Activated T-cell treated with anti-CD3 and anti-CD28 coated beads, Interleukin-2, amount 50 U/mL, for 4 hours (primary cell): ENCODE measurements around the gene SLC35A3. TPM values are rescaled to one million over a fixed set of nuclear protein-coding genes. Genes with fewer than 3 reads are reported as not detected.
"Not testable (repeated sequence)": the region's sequence is repeated elsewhere in the genome, so short reads cannot be mapped to it uniquely, and the experiment has no call there.

Experiments used
- ATAC-seq, 2 donors: fragments of 200-7000 bp; cut with Tn5 transposase; one replicate each; pipeline ENCODE4 v1.10.0; 2021
- DNase-seq: peaks from one replicate; pipeline ENCODE4 v3.0.0-alpha.2; 2020
- H3K27me3 Mint-ChIP-seq: one replicate; pipeline ENCODE4 v1.8.0; 2021; ENCODE audit warnings: low read depth, mixed read lengths
- H3K36me3 Mint-ChIP-seq: one replicate; pipeline ENCODE4 v1.8.0; 2022; ENCODE audit warnings: mixed read lengths; ENCODE audit not compliant: insufficient read depth
- H3K4me1 Mint-ChIP-seq: one replicate; pipeline ENCODE4 v1.8.0; 2021; ENCODE audit warnings: low read depth, mixed read lengths
- H3K4me3 Mint-ChIP-seq: one replicate; pipeline ENCODE4 v1.8.0; 2021; ENCODE audit warnings: mild to moderate bottlenecking, moderate library complexity, mixed read lengths
- H3K9me3 Mint-ChIP-seq: one replicate; pipeline ENCODE4 v1.8.0; 2021; ENCODE audit warnings: mixed read lengths
- total RNA-seq, 3 donors: library from RNA; stranded (reverse); gene quantifications; one replicate each; pipeline ENCODE4 v1.2.1, GENCODE V29; 2021

Gene SLC35A3
- total RNA-seq, 3 donors from 2014 or later = 14.0 to 18.5 (median 16.9) TPM

DNA sequence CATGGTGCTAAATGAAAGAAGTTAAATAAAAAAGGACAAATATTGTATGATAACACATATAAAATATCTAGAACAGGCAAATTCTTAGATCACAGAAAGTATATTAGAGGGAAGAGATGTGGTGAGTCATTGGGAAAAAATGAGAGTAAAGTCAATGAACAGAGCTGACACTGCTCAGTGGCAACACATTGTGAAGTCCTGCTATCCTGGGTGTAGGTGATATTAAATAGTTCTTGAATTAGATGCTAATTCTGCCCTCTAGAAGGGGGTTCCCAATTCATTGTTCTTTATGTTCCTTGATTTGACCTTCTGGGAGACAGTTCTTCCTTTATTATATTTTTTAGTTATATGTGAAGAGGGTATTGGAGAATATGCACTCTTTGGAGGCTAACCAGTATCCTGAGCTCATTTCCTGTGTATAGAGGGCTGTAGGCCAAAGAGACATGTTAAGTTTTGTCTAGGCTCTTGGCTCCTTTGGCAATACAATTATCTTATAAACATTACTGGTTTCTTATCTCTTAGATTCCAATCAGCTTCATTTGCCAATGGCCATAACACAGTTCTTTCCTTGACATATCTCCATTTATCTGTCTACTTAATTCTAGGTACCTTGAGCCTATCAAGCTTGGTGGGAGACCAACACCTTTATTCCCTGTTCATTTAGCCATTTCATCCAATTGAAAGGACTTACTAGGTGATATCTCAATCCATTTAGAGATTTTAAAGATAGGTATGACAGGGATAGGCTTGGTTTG is 6.6 kb upstream of the SLC35A3 start:
- H3K27me3 Mint-ChIP-seq = no peaks in the 10 kb centered on the region

DNA sequence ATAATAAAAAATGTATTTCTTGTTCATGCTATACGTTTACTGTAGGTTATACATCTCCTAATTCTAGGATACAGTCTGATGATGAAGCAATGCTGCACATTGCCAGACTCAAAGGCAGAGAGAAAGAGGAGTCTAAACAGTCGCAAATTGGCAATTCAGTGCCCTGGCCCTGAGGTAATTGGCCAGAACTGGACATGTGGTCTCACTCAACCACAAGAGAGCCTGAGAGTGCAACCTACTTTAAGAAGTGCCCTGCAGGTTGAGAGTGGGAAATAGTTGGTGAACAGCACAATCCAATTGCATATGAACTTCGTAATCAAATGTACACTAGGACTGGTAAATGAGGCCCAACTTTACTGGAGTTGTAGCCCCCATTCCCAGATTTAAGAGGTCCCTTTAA is 5.0 kb upstream of the SLC35A3 start:
- Mint-ChIP-seq H3K36me3 (no peaks in the 10 kb centered on the region), H3K4me1 (peaks cover 9% of the 10 kb centered on the region), H3K9me3 (no peaks in the 10 kb centered on the region), H3K4me3 (no peak overlapping the region), H3K27me3 (no peaks in the 10 kb centered on the region)
- DNase-seq = no peak
- ATAC-seq = no peak

More for the DNA sequence above, 6.6 kb upstream of the SLC35A3 start:
- Mint-ChIP-seq H3K36me3 (no peaks in the 10 kb centered on the region), H3K4me1 (no peaks in the 10 kb centered on the region), H3K9me3 (no peaks in the 10 kb centered on the region), H3K4me3 (no peak overlapping the region)
- DNase-seq (no peak), ATAC-seq (no peak)

DNA sequence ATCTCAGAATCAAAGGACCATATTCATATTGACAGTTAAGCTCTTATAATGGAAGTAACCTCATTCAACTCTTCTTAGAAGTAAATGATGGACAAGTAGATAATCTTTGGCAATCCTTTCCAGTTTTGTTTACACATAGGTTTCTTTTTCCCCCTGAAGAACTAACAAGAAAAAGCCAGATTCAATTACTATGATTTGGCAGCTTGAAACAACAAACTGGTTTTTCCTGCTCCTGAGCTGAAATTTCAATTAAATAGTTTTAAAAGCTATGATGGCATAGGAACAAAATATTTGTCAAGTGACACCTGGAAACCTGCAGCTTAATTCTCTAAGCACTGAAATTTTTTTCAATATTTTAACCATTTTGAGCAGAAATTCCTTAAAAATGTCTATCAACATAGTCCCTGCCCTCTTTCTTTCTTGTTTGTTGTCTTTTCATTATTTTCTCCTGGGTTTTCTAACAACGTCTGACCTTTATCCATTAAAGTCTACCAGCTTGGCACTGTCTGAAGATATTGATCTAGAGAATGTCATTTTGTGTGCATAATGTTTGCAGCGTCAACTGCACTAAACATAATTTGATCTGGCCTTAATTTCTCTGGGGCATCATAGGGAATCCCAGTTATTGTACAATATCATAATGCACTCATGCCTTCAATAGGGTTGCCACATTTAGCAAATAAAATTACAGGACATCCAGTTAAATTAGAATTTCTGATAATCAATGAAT is 4.0 kb upstream of the SLC35A3 start:
- peaks cover 16% of the 10 kb centered on the region for H3K4me1 Mint-ChIP-seq
- DNase-seq (no peak), ATAC-seq (no peak)
- no peaks in the 10 kb centered on the region for H3K27me3 Mint-ChIP-seq
- no peak overlapping the region for H3K4me3 Mint-ChIP-seq
- no peaks in the 10 kb centered on the region for H3K36me3 Mint-ChIP-seq
- H3K9me3 Mint-ChIP-seq = no peaks in the 10 kb centered on the region

DNA sequence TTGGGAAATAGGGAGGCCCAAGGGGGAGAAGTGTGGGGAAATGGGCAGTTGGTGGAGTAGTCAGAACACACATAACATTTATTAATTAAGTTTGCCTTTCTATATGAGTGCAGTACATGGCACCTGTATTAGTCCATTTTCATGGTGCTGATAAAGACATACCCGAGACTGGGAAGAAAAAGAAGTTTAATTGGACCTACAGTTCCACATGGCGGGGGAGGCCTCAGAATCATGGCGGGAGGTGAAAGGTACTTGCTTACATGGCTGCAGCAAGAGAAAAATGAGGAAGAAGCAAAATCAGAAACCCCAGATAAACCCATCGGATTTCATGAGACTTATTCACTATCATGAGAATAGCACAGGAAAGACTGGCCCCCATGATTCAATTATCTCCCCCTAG is 1.6 kb upstream of the SLC35A3 start:
- Mint-ChIP-seq H3K4me1 (peaks cover 33% of the 10 kb centered on the region), H3K36me3 (no peaks in the 10 kb centered on the region), H3K9me3 (no peaks in the 10 kb centered on the region), H3K27me3 (no peaks in the 10 kb centered on the region), H3K4me3 (peak overlapping the region; percentile 2)
- no peak for ATAC-seq
- no peak for DNase-seq

DNA sequence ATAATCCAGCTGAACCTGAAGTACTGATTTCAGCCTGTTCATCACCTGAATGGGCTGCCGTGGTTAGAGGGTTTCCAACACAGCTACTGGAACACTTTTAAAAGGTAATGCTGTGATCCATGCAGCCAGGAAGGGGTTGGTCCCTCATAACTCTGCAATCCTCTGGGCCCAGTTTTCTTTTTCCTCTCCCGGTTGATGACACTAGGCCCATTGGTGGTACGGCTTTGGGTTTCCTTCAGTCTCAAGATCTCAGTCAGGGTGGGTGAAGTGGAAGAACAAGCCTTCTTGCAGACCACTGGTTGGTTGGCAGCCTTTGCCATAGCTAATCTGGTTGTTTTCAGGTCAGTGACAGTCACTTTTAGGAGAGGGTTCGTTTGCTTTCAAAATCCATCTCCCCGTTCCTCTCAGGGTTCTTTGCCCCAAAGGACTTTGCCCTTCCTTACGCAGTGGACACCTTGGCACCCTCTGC is 502 bp upstream of the SLC35A3 start:
- Mint-ChIP-seq H3K4me3 (peak overlapping the region; percentile 100), H3K4me1 (peaks cover 33% of the 10 kb centered on the region), H3K27me3 (no peaks in the 10 kb centered on the region), H3K36me3 (no peaks in the 10 kb centered on the region), H3K9me3 (no peaks in the 10 kb centered on the region)
- DNase-seq (no peak), ATAC-seq (peak in 1 of 2 donors; percentile 2)

DNA sequence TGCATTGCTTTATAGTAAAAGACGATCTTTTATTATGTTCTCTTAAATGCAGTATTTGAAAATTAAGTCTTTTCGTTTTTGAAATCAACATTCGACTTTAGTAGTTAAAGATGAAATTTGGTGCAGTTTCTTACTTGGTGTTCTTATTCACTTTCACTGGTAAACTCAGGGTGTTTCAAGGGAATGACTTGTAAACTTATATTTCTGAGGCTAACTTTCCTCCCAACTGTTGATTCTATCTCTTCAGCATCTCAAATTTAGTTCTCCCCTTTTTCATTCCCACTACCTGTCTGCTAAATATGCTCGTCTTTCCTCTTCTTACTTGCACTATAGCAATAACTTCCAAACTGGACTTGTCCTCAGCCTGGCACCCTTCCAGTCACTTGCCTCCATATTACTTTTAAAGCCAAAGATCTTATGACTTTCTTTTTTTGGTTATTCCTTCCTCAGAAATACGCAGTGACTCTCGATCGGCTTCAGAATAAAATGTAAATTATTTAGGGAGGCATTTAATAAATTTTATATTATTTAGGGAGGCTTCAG is 988 bp downstream of the SLC35A3 start:
- Mint-ChIP-seq H3K27me3 (no peaks in the 10 kb centered on the region), H3K4me1 (peaks cover 33% of the 10 kb centered on the region), H3K9me3 (no peaks in the 10 kb centered on the region), H3K4me3 (peak overlapping the region; percentile 100), H3K36me3 (peaks cover 4% of the 10 kb centered on the region)
- DNase-seq (no peak), ATAC-seq (no peak)

DNA sequence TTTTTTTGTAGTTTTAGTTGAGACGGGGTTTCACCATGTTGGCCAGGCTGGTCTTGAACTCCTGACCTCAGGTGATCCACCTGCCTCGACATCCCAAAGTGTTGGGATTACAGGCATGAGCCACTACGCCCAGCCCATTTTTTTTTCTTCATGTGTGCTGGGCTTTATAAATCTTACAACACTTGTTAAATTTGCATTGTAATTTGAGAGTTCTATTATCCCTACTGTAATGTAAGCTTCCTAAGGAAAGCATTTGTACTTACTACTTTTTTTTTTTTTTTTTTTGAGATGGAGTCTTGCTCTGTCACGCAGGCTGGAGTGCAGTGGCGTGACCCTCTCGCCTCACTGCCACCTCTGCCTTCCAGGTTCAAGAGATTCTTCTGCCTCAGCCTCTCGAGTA is 2.3 kb downstream of the SLC35A3 start:
- ATAC-seq, H3K27me3 Mint-ChIP-seq, H3K9me3 Mint-ChIP-seq, H3K36me3 Mint-ChIP-seq, DNase-seq: not testable (repeated sequence)
- H3K4me3 Mint-ChIP-seq = peak overlapping the region; percentile 61
- H3K4me1 Mint-ChIP-seq = peaks cover 33% of the 10 kb centered on the region

DNA sequence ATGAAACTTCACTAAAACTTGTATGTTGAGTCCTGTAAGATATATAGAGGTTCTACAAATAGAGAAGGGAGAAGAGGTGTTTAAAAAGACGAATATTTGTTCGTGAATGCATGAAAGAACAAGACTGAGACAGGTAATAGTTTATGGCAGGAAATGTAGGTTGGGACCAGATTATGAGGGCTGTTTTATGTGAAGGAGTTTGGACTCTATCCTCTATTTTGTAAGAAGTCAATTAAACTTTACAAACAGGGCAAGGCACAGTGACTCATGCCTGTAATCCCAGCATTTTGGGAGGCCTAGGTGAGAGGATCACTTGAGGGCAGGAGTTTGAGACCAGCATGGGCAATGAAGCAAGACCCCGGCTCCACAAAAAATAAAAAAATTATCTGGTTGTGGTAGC is 5.7 kb downstream of the SLC35A3 start:
- Mint-ChIP-seq H3K4me3 (no peak overlapping the region), H3K36me3 (peaks cover 7% of the 10 kb centered on the region), H3K9me3 (no peaks in the 10 kb centered on the region), H3K27me3 (no peaks in the 10 kb centered on the region), H3K4me1 (peaks cover 22% of the 10 kb centered on the region)
- DNase-seq (no peak), ATAC-seq (no peak)

DNA sequence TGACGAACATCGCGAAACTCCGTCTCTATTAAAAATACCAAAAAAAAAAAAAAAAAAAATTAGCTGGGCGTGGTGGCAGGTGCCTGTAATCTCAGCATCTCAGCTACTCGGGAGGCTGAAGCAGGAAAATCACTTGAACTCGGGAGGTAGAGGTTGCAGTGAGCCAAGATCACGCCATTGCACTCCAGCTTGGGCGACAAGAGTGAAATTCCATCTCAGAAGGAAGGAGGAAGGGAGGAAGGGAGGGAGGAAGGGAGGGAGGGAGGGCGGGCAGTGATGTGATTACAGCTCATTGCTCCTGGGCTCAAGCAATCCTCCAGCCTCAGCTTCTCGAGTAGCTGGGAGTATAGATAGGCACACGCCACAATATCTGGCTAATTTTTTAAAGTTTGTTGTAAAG is 7.5 kb downstream of the SLC35A3 start:
- H3K9me3 Mint-ChIP-seq = not testable (repeated sequence)

DNA sequence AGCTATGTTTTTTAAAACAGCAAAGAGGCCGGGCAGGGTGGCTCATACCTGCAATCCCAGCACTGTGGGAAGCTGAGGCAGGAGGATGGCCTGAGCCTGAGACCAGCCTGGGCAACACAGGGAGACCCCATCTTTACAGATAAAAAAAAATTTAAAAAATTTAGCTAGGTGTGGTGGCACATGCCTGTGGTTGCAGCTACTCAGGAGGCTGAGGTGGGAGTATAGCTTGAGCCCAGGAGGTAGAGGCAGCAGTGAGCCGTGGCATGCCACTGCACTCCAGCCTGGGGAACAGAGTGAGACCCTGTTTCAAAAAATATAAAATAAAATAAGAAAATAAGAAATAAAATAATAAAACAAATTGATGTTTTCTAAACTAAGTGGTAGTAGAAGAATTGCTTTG is 8.4 kb downstream of the SLC35A3 start:
- peaks cover 6% of the 10 kb centered on the region for H3K4me1 Mint-ChIP-seq
- peaks cover 10% of the 10 kb centered on the region for H3K36me3 Mint-ChIP-seq
- no peaks in the 10 kb centered on the region for H3K9me3 Mint-ChIP-seq
- no peak for DNase-seq
- H3K4me3 Mint-ChIP-seq = no peak overlapping the region
- H3K27me3 Mint-ChIP-seq = no peaks in the 10 kb centered on the region
- ATAC-seq = no peak

More for the DNA sequence above, 7.5 kb downstream of the SLC35A3 start:
- peaks cover 11% of the 10 kb centered on the region for H3K4me1 Mint-ChIP-seq
- not testable (repeated sequence) for DNase-seq, H3K4me3 Mint-ChIP-seq, ATAC-seq, H3K27me3 Mint-ChIP-seq, H3K36me3 Mint-ChIP-seq

DNA sequence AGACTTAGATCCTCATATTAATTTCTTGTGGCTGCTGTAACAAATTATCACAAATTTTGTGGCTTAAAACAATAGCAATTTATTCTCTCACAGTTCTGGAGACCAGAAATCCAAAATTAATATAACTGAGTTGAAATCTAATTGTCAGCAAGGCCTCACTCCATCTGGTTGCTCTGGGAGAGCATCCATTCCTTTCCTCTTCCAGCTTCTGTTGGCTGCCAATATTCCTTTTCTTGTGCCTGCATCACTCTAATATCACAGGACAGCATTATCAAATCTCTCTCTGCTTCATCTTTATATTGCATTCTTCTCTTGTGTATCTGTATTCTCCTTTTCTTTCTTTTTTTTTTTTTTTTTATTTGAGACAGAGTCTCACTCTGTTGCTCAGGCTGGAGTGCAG is 9.3 kb downstream of the SLC35A3 start:
- H3K36me3 Mint-ChIP-seq = peaks cover 10% of the 10 kb centered on the region
- DNase-seq (no peak), ATAC-seq (no peak)
- no peak overlapping the region for H3K4me3 Mint-ChIP-seq
- peaks cover 6% of the 10 kb centered on the region for H3K4me1 Mint-ChIP-seq
- H3K9me3 Mint-ChIP-seq = no peaks in the 10 kb centered on the region
- no peaks in the 10 kb centered on the region for H3K27me3 Mint-ChIP-seq

DNA sequence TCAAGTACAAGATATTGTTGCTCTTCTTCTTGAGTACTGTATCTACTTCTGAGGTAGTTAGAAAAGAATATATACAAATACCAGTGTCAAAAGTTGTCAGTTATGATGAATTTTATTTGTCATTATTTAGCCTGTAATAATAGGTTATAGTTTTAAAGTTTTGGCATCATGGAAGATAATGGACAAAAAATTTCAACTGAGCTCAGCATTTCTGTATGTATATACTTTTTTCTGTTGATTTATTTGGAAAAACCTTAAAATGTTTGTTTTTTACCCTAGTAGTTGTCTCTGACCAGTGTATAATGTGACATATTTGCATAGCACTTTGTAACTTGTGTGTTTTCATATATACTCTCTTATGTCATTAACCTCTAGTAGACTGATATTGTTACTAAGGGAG is 11.1 kb downstream of the SLC35A3 start:
- DNase-seq = no peak
- Mint-ChIP-seq H3K4me3 (no peak overlapping the region), H3K9me3 (peaks cover 6% of the 10 kb centered on the region), H3K27me3 (no peaks in the 10 kb centered on the region), H3K36me3 (peaks cover 19% of the 10 kb centered on the region), H3K4me1 (peaks cover 15% of the 10 kb centered on the region)
- no peak for ATAC-seq

DNA sequence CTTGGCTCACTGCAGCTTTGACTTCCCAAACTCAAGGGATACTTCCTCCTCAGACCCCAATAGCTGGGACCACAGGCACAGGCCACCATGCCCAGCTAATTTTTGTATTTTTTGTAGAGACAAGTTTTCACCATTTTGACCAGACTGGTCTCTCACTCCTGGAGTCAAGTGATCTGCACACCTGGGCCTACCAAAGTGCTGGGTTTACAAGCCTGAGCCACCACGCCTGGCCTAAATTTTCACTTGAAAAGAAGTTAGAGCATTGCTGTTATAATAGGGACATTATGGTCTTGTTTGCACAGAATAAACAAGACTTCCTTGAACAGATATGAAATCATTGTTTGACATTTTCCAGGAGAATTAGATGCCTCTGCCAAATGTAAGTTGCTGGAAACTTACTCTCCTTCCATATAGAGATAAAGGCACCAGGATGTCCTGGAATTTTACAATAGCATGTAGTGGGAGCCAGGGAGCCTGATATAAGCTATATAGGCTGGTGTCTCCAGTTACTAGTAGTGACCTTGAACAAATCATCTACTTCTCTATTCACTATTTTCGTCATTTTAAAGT is 16.9 kb downstream of the SLC35A3 start:
- H3K36me3 Mint-ChIP-seq = peaks cover 32% of the 10 kb centered on the region
- DNase-seq (no peak), ATAC-seq (no peak)
- H3K4me3 Mint-ChIP-seq = no peak overlapping the region
- peaks cover 10% of the 10 kb centered on the region for H3K4me1 Mint-ChIP-seq
- H3K27me3 Mint-ChIP-seq = no peaks in the 10 kb centered on the region
- peaks cover 9% of the 10 kb centered on the region for H3K9me3 Mint-ChIP-seq

DNA sequence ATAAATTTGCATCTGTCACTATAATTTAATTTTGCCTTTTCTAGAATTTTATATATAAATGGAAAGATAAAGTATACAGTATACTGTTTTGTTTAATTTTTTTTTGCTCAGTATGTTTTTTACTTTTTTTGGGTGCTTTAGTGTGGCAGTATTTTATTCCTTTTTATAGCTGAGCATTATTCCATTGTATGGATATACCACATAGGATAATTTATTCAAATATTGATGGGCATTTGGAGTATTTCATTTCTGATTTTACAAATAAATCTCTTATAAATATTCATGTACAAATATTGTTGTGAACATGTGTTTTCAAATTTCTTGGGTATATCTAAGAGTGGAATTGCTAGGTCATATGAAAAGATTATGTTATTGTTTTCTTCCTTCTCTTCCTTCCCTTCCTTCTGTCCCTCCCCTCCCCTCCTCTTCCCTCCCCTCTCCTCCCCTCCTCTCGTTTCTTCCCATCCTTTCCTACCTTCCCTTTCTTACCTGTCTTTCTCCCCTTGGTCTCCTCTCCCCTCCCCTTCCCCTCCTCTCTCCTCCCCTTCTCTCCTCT is 18.5 kb downstream of the SLC35A3 start:
- ATAC-seq (no peak), DNase-seq (no peak)
- no peaks in the 10 kb centered on the region for H3K27me3 Mint-ChIP-seq
- peaks cover 10% of the 10 kb centered on the region for H3K4me1 Mint-ChIP-seq
- no peak overlapping the region for H3K4me3 Mint-ChIP-seq
- peaks cover 41% of the 10 kb centered on the region for H3K36me3 Mint-ChIP-seq
- H3K9me3 Mint-ChIP-seq = peaks cover 15% of the 10 kb centered on the region
